ENCODE data around the gene SLC22A4. TPM values are rescaled to one million over a fixed set of nuclear protein-coding genes. Genes with fewer than 3 reads are reported as not detected.

The SLC22A4 gene
- total RNA-seq, 1 donor, result 2.9 TPM

DNA sequence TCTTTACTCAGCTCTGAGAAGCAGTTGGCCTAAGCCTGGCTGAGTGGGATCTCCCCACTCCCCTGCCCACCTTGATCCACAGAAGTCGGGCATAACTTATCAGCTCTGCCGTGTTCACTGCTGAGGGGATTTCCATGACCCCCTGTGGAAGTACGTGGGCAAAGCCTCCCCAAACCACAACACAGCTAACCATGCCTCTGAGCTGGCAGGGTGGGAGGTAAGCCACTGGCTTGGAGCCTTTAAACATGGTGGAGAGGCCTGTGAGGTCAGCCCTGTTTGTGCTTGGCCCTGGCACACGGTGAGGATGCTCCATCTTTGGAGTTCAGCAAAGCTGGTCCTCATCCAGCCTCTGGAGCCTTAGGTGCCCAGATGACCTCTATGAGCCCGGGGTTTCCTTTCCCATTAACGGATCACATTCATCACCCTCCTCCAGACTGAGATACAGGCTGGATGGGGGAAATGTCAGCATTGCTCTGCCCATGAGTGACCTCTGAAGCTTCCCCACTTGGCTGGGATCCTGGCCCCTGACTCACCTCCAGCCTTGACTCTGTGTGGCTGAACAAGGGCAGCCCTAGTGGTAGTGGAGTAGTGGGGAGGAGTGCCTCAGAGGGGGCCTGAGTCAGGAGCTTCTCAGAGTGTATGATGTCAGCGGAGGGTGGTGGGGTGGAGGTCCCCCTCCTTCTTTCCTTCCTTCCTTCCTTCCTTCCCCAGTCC lies 30.5 kb upstream of the SLC22A4 start:
- Histone ChIP-seq H3K4me2 (ENCODE audit: insufficient read depth, low read length) (peak overlapping the region; percentile 40), H3K27me3 (ENCODE audit: insufficient read depth, low read length) (no peaks in the 10 kb centered on the region), H3K79me2 (ENCODE audit: insufficient read depth, low read length) (peaks cover 83% of the 10 kb centered on the region), H3K4me3 (ENCODE audit: insufficient read depth, low read length) (no peak overlapping the region), H3K27ac (ENCODE audit: low read depth, low read length) (peak overlapping the region; percentile 98), H3K36me3 (ENCODE audit: insufficient read depth, low read length) (peaks cover 64% of the 10 kb centered on the region), H2AFZ (ENCODE audit: low read length) (no peak overlapping the region), H4K20me1 (ENCODE audit: insufficient read depth, low read length) (peaks cover 71% of the 10 kb centered on the region), H3K9me3 (ENCODE audit: low read depth, low read length) (no peaks in the 10 kb centered on the region), H3K4me1 (ENCODE audit: insufficient read depth, low read length) (peaks cover 79% of the 10 kb centered on the region)
- TF ChIP-seq, protein P1, sequence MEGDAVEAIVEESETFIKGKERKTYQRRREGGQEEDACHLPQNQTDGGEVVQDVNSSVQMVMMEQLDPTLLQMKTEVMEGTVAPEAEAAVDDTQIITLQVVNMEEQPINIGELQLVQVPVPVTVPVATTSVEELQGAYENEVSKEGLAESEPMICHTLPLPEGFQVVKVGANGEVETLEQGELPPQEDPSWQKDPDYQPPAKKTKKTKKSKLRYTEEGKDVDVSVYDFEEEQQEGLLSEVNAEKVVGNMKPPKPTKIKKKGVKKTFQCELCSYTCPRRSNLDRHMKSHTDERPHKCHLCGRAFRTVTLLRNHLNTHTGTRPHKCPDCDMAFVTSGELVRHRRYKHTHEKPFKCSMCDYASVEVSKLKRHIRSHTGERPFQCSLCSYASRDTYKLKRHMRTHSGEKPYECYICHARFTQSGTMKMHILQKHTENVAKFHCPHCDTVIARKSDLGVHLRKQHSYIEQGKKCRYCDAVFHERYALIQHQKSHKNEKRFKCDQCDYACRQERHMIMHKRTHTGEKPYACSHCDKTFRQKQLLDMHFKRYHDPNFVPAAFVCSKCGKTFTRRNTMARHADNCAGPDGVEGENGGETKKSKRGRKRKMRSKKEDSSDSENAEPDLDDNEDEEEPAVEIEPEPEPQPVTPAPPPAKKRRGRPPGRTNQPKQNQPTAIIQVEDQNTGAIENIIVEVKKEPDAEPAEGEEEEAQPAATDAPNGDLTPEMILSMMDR (IDR thresholded peaks at IDR 0.05; ENCODE audit: extremely low read depth, low read depth, low read length), result peak; percentile 36
- peak; percentile 99 for DNase-seq (ENCODE audit: insufficient read length, low spot score, missing footprints)

DNA sequence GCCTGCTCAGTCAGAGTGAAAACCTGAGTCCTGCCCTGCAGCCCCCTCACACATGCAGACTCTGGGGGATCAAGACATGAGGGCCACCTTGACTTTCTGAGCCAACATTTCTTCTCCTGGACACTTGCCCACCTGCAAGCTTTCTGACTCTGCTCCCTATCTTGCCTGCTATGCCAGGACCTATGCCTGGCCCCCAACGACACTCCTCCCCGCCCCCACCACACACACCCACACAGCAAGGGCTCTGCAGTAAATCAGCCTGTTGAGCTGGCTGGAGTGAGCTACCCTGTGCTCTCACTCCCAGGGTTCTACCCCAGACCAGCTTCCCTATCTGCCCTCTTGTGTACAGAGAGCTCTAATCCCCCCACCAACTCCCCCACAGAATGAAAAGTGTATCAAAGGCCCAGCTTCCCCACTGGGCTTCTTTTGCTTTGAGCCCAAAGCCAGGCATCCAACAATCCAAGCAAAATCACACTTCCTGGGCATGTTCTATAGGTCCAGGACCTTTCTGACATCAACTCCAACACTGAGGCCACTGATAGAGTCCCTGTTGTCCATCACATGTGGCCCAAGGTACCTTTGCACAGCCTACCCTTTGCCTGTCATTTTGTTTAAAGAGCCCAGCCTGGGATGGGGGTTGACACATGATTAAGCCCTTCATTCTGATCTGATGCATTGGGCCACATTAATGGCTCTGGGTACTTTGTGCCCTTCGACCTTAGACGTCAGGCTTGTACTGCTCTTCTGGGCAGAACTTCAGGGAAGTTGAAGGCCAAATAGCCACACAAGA lies 29.5 kb upstream of the SLC22A4 start:
- DNase-seq (ENCODE audit: insufficient read length, low spot score, missing footprints), result peak; percentile 50
- Histone ChIP-seq H3K4me1 (ENCODE audit: insufficient read depth, low read length) (peaks cover 76% of the 10 kb centered on the region), H3K9me3 (ENCODE audit: low read depth, low read length) (no peaks in the 10 kb centered on the region), H3K27me3 (ENCODE audit: insufficient read depth, low read length) (no peaks in the 10 kb centered on the region), H3K4me2 (ENCODE audit: insufficient read depth, low read length) (no peak overlapping the region), H3K79me2 (ENCODE audit: insufficient read depth, low read length) (peaks cover 74% of the 10 kb centered on the region), H3K4me3 (ENCODE audit: insufficient read depth, low read length) (no peak overlapping the region), H2AFZ (ENCODE audit: low read length) (no peak overlapping the region), H3K27ac (ENCODE audit: low read depth, low read length) (peak overlapping the region; percentile 98), H3K36me3 (ENCODE audit: insufficient read depth, low read length) (peaks cover 73% of the 10 kb centered on the region), H4K20me1 (ENCODE audit: insufficient read depth, low read length) (peaks cover 76% of the 10 kb centered on the region)
- TF ChIP-seq, protein P1 (IDR thresholded peaks at IDR 0.05; ENCODE audit: extremely low read depth, low read depth, low read length), result no peak

DNA sequence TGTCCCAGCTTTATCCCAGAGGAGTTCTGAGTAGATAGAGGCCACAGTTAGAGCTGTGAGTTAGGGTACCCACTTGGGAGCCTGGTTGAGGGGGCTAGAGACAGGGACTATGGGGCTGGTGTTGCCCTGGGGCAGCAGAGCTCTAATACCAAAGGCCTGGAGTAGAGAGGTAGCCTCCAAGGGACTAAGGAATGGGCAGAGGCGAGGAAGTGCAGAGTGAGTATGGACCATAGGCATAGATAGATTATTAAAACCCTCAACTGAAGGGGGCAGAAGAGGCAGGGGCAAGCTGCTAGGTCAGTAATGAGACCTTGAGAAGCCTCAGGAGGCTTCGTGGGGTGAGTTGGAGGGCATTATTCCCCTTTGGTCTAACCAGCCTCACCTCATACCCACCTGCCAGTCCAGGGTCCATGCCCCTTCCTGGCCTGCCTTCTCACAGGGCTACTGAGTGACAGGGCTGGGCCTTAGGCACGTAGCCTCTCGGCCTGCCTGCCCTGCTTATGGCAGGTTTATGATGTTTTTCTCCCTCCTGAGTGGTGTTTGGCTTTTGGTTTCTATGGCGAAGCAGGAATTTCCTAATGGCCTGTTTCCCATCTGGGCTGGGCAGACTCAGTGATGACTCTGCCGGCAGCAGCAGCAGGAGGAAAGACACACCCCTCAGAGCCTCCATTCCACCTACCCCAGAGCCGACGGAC lies 28.7 kb upstream of the SLC22A4 start:
- TF ChIP-seq, protein P1 (IDR thresholded peaks at IDR 0.05; ENCODE audit: extremely low read depth, low read depth, low read length), result no peak
- H3K36me3 ChIP-seq (ENCODE audit: insufficient read depth, low read length), result peaks cover 77% of the 10 kb centered on the region

More for the DNA sequence above, 28.7 kb upstream of the SLC22A4 start:
- Histone ChIP-seq H3K9me3 (ENCODE audit: low read depth, low read length) (no peaks in the 10 kb centered on the region), H3K27ac (ENCODE audit: low read depth, low read length) (peak overlapping the region; percentile 98), H3K79me2 (ENCODE audit: insufficient read depth, low read length) (peaks cover 67% of the 10 kb centered on the region), H2AFZ (ENCODE audit: low read length) (no peak overlapping the region), H3K4me3 (ENCODE audit: insufficient read depth, low read length) (no peak overlapping the region), H3K4me1 (ENCODE audit: insufficient read depth, low read length) (peaks cover 69% of the 10 kb centered on the region), H3K27me3 (ENCODE audit: insufficient read depth, low read length) (no peaks in the 10 kb centered on the region), H4K20me1 (ENCODE audit: insufficient read depth, low read length) (peaks cover 77% of the 10 kb centered on the region), H3K4me2 (ENCODE audit: insufficient read depth, low read length) (peak overlapping the region; percentile 23)
- peak; percentile 99 for DNase-seq (ENCODE audit: insufficient read length, low spot score, missing footprints)

Measured in osteoblast (primary cell).